Measurements from ENCODE around the gene BCAM.
"Not testable (repeated sequence)": the region's sequence is repeated elsewhere in the genome, so short reads cannot be mapped to it uniquely, and the experiment has no call there.

BCAM gene

DNA sequence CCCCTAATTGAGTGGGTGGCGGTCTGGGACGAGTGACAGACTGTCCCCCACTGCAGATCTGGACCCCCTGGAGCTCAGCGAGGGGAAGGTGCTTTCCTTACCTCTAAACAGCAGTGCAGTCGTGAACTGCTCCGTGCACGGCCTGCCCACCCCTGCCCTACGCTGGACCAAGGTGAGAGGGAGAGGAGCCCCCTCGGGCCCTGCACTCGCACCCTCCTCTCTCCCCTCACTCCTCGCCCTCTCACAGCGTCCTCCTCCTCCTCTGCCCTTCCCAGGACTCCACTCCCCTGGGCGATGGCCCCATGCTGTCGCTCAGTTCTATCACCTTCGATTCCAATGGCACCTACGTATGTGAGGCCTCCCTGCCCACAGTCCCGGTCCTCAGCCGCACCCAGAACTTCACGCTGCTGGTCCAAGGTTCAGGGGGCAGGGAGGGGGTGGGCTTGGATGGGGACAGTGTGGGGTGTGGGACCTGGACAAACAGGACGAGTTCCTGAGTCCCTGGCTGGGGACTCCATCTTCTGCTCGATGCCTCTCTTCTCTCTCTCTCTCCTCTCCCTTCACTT is 9.6 kb downstream of the BCAM start:
- DNase-seq, result no peak

- no peak for DNase-seq
These were observed 10.4 kb downstream of the BCAM start for GRCh38 chr19:44819246-44819832.

- no peak for DNase-seq
These were observed 12.0 kb downstream of the BCAM start for GRCh38 chr19:44820648-44821609.

- no peak for DNase-seq
These were observed 13.3 kb downstream of the BCAM start for GRCh38 chr19:44822177-44822576.

- DNase-seq, result no peak
These were observed 13.9 kb downstream of the BCAM start for GRCh38 chr19:44822670-44823372.

- DNase-seq, result no peak
These were observed 14.4 kb downstream of the BCAM start for GRCh38 chr19:44823373-44823698.

DNA sequence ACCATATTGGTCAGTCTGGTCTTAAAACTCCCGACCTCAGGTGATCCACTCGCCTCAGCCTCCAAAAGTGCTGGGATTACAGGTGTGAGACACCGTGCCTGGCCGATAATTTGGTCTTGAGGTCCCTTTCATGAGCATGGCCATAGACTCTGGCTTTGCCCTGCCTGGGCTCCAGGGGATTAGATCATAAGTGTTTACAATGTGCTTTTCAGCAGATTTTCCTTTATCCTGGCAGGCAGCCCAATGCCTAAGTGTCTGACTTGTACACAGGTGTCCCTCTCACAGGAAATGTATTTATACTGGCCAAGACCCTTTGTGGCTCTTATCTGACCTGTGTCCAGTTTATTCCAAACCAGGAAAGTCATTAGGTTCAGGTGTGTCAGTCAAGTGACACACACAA is 15.9 kb downstream of the BCAM start:
- no peak for DNase-seq

DNA sequence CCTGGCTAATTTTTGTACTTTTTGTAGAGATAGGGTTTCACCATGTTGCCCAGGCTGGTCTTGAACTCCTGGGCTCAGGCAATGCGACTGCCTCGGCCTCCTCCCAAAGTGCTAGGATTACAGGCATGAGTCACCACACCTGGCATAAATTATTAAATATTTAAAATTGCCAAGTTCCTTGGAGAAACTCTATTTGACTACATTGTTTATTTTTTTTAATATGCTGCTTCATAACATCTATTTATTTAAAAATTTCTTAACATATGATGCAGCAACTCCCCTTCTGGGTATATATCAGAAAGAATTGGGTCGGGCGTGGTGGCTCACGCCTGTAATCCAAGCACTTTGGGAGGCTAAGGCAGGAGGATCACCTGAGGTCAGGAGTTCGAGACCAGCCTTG is 24.0 kb downstream of the BCAM start:
- not testable (repeated sequence) for DNase-seq

DNA sequence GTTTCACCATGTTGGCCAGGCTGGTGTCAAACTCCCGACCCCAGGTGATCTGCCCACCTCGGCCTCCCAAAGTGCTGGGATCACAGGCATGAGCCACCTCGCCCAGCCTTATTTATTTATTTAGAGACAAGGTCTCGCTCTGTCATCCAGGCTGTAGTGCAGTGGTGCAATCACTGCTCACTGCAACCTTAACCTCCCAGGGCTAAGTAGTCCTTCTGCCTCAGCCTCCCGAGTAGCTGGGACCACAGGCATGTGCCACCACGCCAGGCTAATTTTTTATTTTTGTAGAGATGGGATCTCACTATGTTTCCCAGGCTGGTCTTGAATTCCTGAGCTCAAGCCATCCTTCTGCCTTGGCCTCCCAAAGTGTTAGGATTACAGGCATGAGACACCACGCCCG is 25.5 kb downstream of the BCAM start:
- not testable (repeated sequence) for DNase-seq

GRCh38 chr19:44839276-44839675 is 30.4 kb downstream of the BCAM start:
- no peak for DNase-seq

DNA sequence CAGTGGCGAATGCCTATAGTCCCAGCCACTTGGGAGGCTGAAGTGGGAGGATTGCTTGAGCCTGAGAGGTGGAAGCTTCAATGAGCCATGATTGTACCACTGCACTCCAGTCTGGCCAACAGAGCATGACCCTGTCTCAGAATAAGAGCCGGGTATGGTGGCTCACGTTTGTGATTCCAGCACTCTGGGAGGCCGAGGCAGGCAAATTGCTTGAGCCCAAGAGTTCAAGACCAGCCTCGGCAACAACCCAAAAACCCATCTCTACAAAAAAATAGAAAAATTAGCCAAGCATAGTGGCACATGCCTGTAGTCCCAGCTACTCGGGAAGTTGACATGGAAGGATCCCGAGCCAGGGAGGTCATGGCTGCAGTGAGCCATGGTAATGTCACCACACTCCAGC is 31.9 kb downstream of the BCAM start:
- no peak for DNase-seq

- DNase-seq, result no peak
These were observed 32.3 kb downstream of the BCAM start for GRCh38 chr19:44841231-44841630.

- DNase-seq, result no peak
These were observed 36.3 kb downstream of the BCAM start for GRCh38 chr19:44845286-44845611.

- DNase-seq, result peak; percentile 96
These were observed 36.9 kb downstream of the BCAM start, which contains the start of gene NECTIN2 for GRCh38 chr19:44845612-44846454. NECTIN2 (plus strand) TSS chr19:44846297; CDS start chr19:44846526, 229 bp downstream.

GRCh38 chr19:44846455-44847143 is 37.7 kb downstream of the BCAM start:
- no peak for DNase-seq

DNA sequence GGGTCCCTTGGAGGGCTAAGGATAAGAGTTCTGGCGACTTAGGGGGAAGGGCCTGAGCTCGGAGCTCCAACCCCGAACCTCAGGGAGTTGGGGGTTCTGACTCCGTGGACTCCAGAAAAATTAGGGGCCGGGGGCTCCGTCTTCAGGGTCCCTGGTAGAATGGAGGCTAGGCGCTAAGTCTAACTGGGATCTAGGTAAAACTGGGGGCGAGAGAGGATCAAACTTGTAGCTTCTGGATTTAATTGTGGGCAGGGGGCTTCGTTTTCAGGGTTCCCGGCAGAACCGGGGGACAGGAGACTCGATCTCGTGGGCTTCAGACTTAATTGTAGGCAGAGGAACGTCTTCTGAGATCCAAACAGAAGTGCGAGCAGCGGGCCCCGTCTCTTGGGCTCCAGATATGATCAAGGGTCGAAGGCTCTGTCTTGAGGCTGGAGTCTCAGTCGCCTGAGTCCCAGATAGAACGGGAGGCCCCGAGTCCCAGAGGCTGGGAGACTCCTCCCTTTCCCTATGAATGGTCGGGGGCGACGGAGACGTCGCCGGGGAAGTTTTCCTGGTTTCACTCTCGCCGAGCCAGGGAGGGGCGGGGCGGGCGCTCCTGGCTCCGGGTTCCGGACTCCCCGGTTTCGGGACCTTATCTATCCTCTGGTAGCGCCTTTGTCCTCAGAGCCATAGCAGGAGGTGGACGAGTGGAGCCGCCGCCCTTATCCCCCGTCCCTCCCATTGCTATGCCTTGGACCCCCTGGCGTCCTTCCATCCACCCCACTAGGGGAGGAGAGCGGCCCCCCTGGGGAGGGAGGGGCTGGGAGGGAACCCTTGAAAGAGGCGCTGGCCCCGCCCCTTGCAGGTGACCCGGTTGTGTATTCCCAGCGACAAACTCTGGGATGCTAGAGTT is 38.5 kb downstream of the BCAM start:
- DNase-seq, result no peak

GRCh38 chr19:44848036-44848811 is 39.3 kb downstream of the BCAM start:
- DNase-seq, result no peak

GRCh38 chr19:44848812-44849447 is 40.0 kb downstream of the BCAM start:
- no peak for DNase-seq

GRCh38 chr19:44850641-44851109 is 41.8 kb downstream of the BCAM start:
- DNase-seq, result no peak

Data from NCI-H2107 (cell line).